A549 (cell line): ENCODE data around the gene FKBP11. TPM values are rescaled to one million over a fixed set of nuclear protein-coding genes. Genes with fewer than 3 reads are reported as not detected.

Experiments
- ATAC-seq, 2 experiments: fragments of 200-7000 bp in 1 of 2; fragments of >200 bp in 1 of 2; cut with Nextera tagmentation in 1 of 2; cut with Tn5 transposase in 1 of 2; 3 replicates each; pipeline versions ENCODE4 v1.8.0 to v1.9.1; 2018 to 2020; ENCODE audit warnings: mild to moderate bottlenecking in 1 of 2, moderate library complexity in 1 of 2
- CTCF ChIA-PET: fragments of 300-600 bp; sonication (Branson Sonifier 250); formaldehyde crosslinking; extraction: SDS; loops from one replicate; lab custom pipeline; 2021; ENCODE audit warnings: antibody characterized with exemption, inconsistent platforms; lab: Yijun Ruan, JAX
- POLR2A ChIA-PET: fragments of 350-600 bp; formaldehyde crosslinking; extraction: SDS; loops from one replicate; lab custom pipeline; 2021; ENCODE audit warnings: antibody characterized with exemption, inconsistent platforms; lab: Yijun Ruan, JAX
- DNase-seq, 2 experiments: peaks; one replicate each; pipeline versions ENCODE4 v3.0.0 to v3.0.0-alpha.2; 2011 to 2016; ENCODE audit warnings: low read depth in 1 of 2, low spot score in 1 of 2
- FAIRE-seq: peaks from 2 replicates; lab custom pipeline; 2011; peaks lifted over from hg19 to GRCh38; lab: Jason Lieb, UNC
- H3K27ac ChIP-seq, 2 experiments: fragments of >200 bp; sonication (Bioruptor Twin); formaldehyde crosslinking; 3 replicates each; pipeline ENCODE4 v1.5.1; 2016 to 2017
- H3K4me1 ChIP-seq: fragments of >200 bp; sonication (Bioruptor Twin); formaldehyde crosslinking; 3 replicates; pipeline ENCODE4 v1.6.1; 2016
- H3K4me2 ChIP-seq: fragments of >200 bp; sonication (Bioruptor Twin); formaldehyde crosslinking; 3 replicates; pipeline ENCODE4 v1.6.1; 2016
- H3K4me3 ChIP-seq: fragments of >200 bp; sonication (Bioruptor Twin); formaldehyde crosslinking; 3 replicates; pipeline ENCODE4 v1.5.1; 2016
- H3K9me3 ChIP-seq: fragments of >200 bp; sonication (Bioruptor Twin); formaldehyde crosslinking; 3 replicates; pipeline ENCODE4 v1.6.1; 2016
- BCL3 ChIP-seq: fragments of >200 bp; sonication (Bioruptor Twin); formaldehyde crosslinking; IDR thresholded peaks from 3 replicates; pipeline ENCODE4 v1.6.1; 2016
- CEBPB ChIP-seq, 2 experiments: fragments of >200 bp in 1 of 2; sonication (Bioruptor Twin) in 1 of 2; formaldehyde crosslinking in 1 of 2; IDR thresholded peaks; 2 replicates each; pipeline ENCODE4 v1.6.1; 2012 to 2016
- FOXS1 ChIP-seq: fragments of 250-450 bp; sonication (Bioruptor Pico); IDR thresholded peaks from 2 replicates; pipeline ENCODE4 v1.5.0; 2020; ENCODE audit warnings: mild to moderate bottlenecking, moderate library complexity
- GATA3 ChIP-seq: IDR thresholded peaks from 2 replicates; pipeline ENCODE4 v1.6.1; 2012; ENCODE audit warnings: borderline replicate concordance
- HMGXB4 ChIP-seq: fragments of 250-450 bp; sonication (Bioruptor Pico); IDR thresholded peaks from 2 replicates; pipeline ENCODE4 v1.5.0; 2021; ENCODE audit warnings: mild to moderate bottlenecking, moderate library complexity, borderline replicate concordance
- HOXB5 ChIP-seq: fragments of 250-450 bp; sonication (Bioruptor Pico); IDR thresholded peaks from 2 replicates; pipeline ENCODE4 v1.5.0; 2020; ENCODE audit warnings: mild to moderate bottlenecking, moderate library complexity
- JUNB ChIP-seq: fragments of >200 bp; sonication (Bioruptor Twin); formaldehyde crosslinking; IDR thresholded peaks from 2 replicates; pipeline ENCODE4 v1.6.1; 2016
- MAFK ChIP-seq: fragments of 450-650 bp; IDR thresholded peaks from 2 replicates; pipeline ENCODE4 v1.6.1; 2014; ENCODE audit not compliant: partially characterized antibody
- MAX ChIP-seq: IDR thresholded peaks from 2 replicates; pipeline ENCODE4 v1.6.1; 2012
- MAZ ChIP-seq: fragments of 150-350 bp; IDR thresholded peaks from 2 replicates; pipeline ENCODE4 v1.6.1; 2014; ENCODE audit warnings: antibody characterized with exemption, low read depth, low read length, borderline replicate concordance
- NFE2L2 ChIP-seq: fragments of 150-350 bp; conservative IDR thresholded peaks from 2 replicates; pipeline ENCODE4 v1.6.1; 2014; ENCODE audit warnings: low read length
- NPAS2 ChIP-seq: fragments of 250-450 bp; sonication (Bioruptor Pico); IDR thresholded peaks from 2 replicates; pipeline ENCODE4 v1.8.0; 2022; ENCODE audit warnings: mild to moderate bottlenecking, moderate library complexity, borderline replicate concordance
- POLR2AphosphoS2 ChIP-seq: conservative IDR thresholded peaks from 2 replicates; pipeline ENCODE4 v1.6.1; 2012; ENCODE audit warnings: low read length, improper control_type of control experiment, inconsistent platforms
- RAD21 ChIP-seq, 2 experiments: fragments of >200 bp in 1 of 2; sonication (Bioruptor Twin) in 1 of 2; formaldehyde crosslinking in 1 of 2; IDR thresholded peaks in 1 of 2; conservative IDR thresholded peaks in 1 of 2; 2 replicates in 1 of 2; 3 replicates in 1 of 2; pipeline ENCODE4 v1.6.1; 2012 to 2018; ENCODE audit warnings: inconsistent platforms in 1 of 2
- RNF2 ChIP-seq: fragments of 200-600 bp; sonication (generic); IDR thresholded peaks from 2 replicates; pipeline ENCODE4 v1.6.1; 2016; ENCODE audit warnings: low read depth, mild to moderate bottlenecking, antibody characterized with exemption, moderate library complexity, borderline replicate concordance
- SREBF2 ChIP-seq: fragments of 450-650 bp; IDR thresholded peaks from 2 replicates; pipeline ENCODE4 v1.6.1; 2014; ENCODE audit warnings: mild to moderate bottlenecking, moderate library complexity
- ZC3H11A ChIP-seq: fragments of 450-650 bp; IDR thresholded peaks from 2 replicates; pipeline ENCODE4 v1.6.1; 2014; ENCODE audit warnings: antibody characterized with exemption, mild to moderate bottlenecking
- ZFP36 ChIP-seq: fragments of 450-650 bp; IDR thresholded peaks from 2 replicates; pipeline ENCODE4 v1.6.1; 2014; ENCODE audit warnings: borderline replicate concordance; ENCODE audit not compliant: partially characterized antibody
- WGBS: methylation state at CpG from one replicate; pipeline ENCODE4 v1.1.6; 2017; ENCODE audit errors: missing lambda C conversion rate; 5-methylcytosine and 5-hydroxymethylcytosine counted together
- polyA plus RNA-seq, 4 experiments: library from polyadenylated mRNA; depleted of rRNA in 3 of 4; stranded (reverse); fragments of >200 nt; fragmentation: RNase III in 1 of 4; extraction: RNeasy Plus Mini Kit Qiagen cat#74134 plus additional on column Dnase treatment in 1 of 4; gene quantifications; 2 replicates in 3 of 4; 3 replicates in 1 of 4; pipeline ENCODE4 v1.2.3, GENCODE V29; 2011 to 2017

The FKBP11 gene
- polyA plus RNA-seq, 2 of the 4 experiments (the other 2 are of a cell fraction): 41.2 to 50.9 TPM

- TF ChIP-seq GATA3: no peak
- no peak for TF ChIP-seq MAFK
- TF ChIP-seq ZC3H11A: peak; percentile 100
- TF ChIP-seq FOXS1 (CRISPR knock-in tag): no peak
- no peak for TF ChIP-seq HMGXB4 (CRISPR knock-in tag)
- 0 out of 4 replicates have a peak, but pooled peaks of 1 of the 2 experiments have one; percentile 15 for TF ChIP-seq CEBPB (IDR thresholded peaks at IDR 0.05)
- no peak for TF ChIP-seq HOXB5 (CRISPR knock-in tag)
- TF ChIP-seq NFE2L2: no peak
- no peak for TF ChIP-seq SREBF2
- no peak for TF ChIP-seq MAX
- no peak for TF ChIP-seq BCL3
- no peak for TF ChIP-seq MAZ
- TF ChIP-seq RNF2: no peak
- TF ChIP-seq, all 56 proteins: peak for 2
- Histone ChIP-seq H3K27ac (peak overlapping the region in 1 of 2 experiments; percentile 44; a peak in 2 of 6 replicates), H3K4me1 (peaks cover 14% of the 10 kb centered on the region; the same call in 2 of the 3 replicates), H3K4me3 (peak overlapping the region; percentile 52), H3K4me2 (peak overlapping the region; percentile 89), H3K9me3 (no peaks in the 10 kb centered on the region)
- DNase-seq (no peak), FAIRE-seq (no peak), ATAC-seq (no peak)
- ChIA-PET CTCF (interaction anchor here (0.6 to 6.8 kb wide), 32 partner anchors 9 to 456 kb away, joined by 3 to 107 read pairs (median 6); partner anchors contain the start of genes ARF3, DDX23, FKBP11 and WNT1), POLR2A (interaction anchor here (0.9 to 1.4 kb wide), 3 partner anchors 38 to 54 kb away, joined by 3 to 12 read pairs (median 5); partner anchors contain the start of genes ARF3, DDX23 and RND1)
- whole genome bisulfite sequencing: 46% methylated on average over 20 of the region's 20 CpGs
Measured at GRCh38 chr12:48903363-48903981, 21.8 kb downstream of the FKBP11 start.

GRCh38 chr12:48901278-48901677 is 24.0 kb downstream of the FKBP11 start:
- WGBS: 76% methylated on average over 2 of the region's 2 CpGs
- TF ChIP-seq NPAS2 (CRISPR knock-in tag): no peak
- no peak for TF ChIP-seq RAD21 (conservative IDR thresholded peaks at IDR 0.05 in 1 of 2, IDR thresholded peaks at IDR 0.05 in 1 of 2)
- TF ChIP-seq ZFP36: no peak
- TF ChIP-seq, all 56 proteins: peak for 0
- CTCF ChIA-PET: interaction anchor here (0.6 to 6.8 kb wide), 12 partner anchors 11 to 1164 kb away, joined by 3 to 107 read pairs (median 3); partner anchors contain the start of genes DDX23, FKBP11 and RND1
- H3K27ac ChIP-seq: no peak overlapping the region
- no peak overlapping the region for H3K4me3 ChIP-seq
- POLR2A ChIA-PET: interaction anchor here (0.7 to 3.1 kb wide), 2 partner anchors 13 to 36 kb away, joined by 11 to 19 read pairs; partner anchors contain the start of gene RND1
- no peak for DNase-seq
- 0 out of 3 replicates have a peak, but pooled peaks cover 4% of the 10 kb centered on the region for H3K4me1 ChIP-seq
- no peaks in the 10 kb centered on the region for H3K9me3 ChIP-seq
- H3K4me2 ChIP-seq: no peak overlapping the region
- no peak for FAIRE-seq
- ATAC-seq: peak; percentile 17 to 51; a peak in 2 of 6 replicates

- FAIRE-seq (no peak), ATAC-seq (no peak), DNase-seq (no peak)
- Histone ChIP-seq H3K9me3 (no peaks in the 10 kb centered on the region), H3K4me1 (0 out of 3 replicates have a peak, but pooled peaks cover 4% of the 10 kb centered on the region), H3K27ac (no peak overlapping the region), H3K4me2 (no peak overlapping the region), H3K4me3 (no peak overlapping the region)
- ChIA-PET POLR2A (interaction anchor here (3.1 kb wide), 1 partner anchor 34 kb away, joined by 19 read pairs; the partner anchor contains the start of gene RND1), CTCF (interaction anchor here (0.6 to 6.8 kb wide), 6 partner anchors 9 to 237 kb away, joined by 3 to 107 read pairs (median 16); partner anchors contain the start of gene DDX23)
- TF ChIP-seq ZC3H11A (no peak), BCL3 (no peak), POLR2AphosphoS2 (no peak), JUNB (no peak)
- WGBS: 78% methylated on average over 2 of the region's 2 CpGs
Measured at GRCh38 chr12:48899651-48900050, 25.6 kb downstream of the FKBP11 start.
